ENCODE results near the gene FADD. TPM values are rescaled to one million over a fixed set of nuclear protein-coding genes. Genes with fewer than 3 reads are reported as not detected.

Gene FADD
- total and polyA plus RNA-seq, 11 donors, result 8.5 to 24.4 (median 10.2) TPM

DNA sequence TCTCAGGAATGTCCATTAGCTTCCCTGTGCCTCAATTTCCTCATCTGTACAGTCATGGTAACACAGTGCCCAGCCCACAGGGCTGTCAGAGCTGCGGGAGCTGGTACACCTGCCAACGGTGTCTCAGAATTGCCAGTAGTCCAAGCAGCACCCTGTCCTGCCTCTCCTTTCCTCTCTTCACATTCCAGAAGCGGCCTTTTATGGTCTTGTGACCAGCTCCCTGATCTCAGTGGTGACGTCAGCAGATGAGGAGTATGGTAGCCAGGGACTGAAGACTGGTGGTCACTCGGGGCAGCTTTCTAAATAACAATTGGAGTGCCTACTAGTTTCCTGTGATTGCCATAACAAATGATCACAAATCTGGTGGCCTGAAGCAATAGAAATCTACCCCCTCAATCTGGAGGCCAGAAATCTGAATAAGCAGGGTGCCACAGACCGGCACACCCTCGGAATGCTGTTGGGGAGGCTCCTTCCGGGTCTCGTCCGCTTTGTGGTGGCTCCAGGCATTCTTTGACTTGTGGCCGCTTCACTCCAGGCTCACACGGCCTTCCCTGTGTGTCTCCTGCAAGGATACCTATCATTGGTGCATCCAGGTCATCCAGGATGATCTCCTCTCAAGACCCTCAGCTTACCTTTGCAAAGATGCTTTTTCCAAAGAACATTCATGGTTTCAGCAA, 2.1 kb downstream of the FADD start:
- Histone ChIP-seq H3K4me1 (peaks cover 10 to 43% (median 21%) of the 10 kb centered on the region in 12 donors), H3K9me3 (no peaks in the 10 kb centered on the region), H3K27me3 (no peaks in the 10 kb centered on the region), H3K27ac (peak overlapping the region in 5 of 12 donors; percentile 93 to 98 (median 96)), H3K36me3 (peaks cover 0 to 48% (median 33%) of the 10 kb centered on the region in 9 donors), H3K4me3 (peak overlapping the region in 5 of 12 donors; percentile 78 to 100 (median 84))
- TF ChIP-seq CTCF (IDR thresholded peaks at IDR 0.05) (no peak), POLR2A (IDR thresholded peaks at IDR 0.05) (no peak)
- 79 to 89% (median 85%) methylated on average over 12 of the region's 12 CpGs for WGBS, 4 donors
- DNase-seq, result no peak
- ATAC-seq, result no peak
- intact Hi-C loops (cut with DNase I), result no loop called here

DNA sequence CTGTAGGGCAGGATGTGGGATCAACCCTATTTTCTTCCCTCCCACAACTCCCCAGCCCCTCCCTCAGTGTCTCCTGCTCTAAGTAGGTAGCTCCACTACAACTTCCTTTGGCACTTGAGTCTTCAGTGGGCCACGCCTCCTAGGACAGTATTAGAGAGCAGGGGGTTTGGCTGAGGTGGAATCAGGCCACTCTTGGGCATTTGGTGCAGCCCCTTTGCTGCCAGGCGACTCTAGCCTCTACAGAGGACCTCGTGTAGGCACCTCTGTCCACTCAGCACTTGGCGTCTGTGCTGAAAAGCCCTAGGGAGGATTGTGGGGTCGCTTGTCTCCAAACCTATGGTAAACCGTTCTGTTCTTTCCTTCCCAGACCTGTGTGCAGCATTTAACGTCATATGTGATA, 2.7 kb downstream of the FADD start:
- no peaks in the 10 kb centered on the region for H3K27me3 ChIP-seq
- DNase-seq (no peak), ATAC-seq (no peak)
- no peaks in the 10 kb centered on the region for H3K9me3 ChIP-seq
- H3K4me3 ChIP-seq, result no peak overlapping the region
- intact Hi-C loops (cut with DNase I), result no loop called here
- WGBS, 4 donors, result 78 to 86% (median 80%) methylated on average over 7 of the region's 7 CpGs
- peaks cover 0 to 48% (median 33%) of the 10 kb centered on the region in 9 donors for H3K36me3 ChIP-seq
- no peak for TF ChIP-seq POLR2A (IDR thresholded peaks at IDR 0.05)
- TF ChIP-seq CTCF (IDR thresholded peaks at IDR 0.05), result no peak
- H3K4me1 ChIP-seq, result peaks cover 10 to 43% (median 21%) of the 10 kb centered on the region in 12 donors
- no peak overlapping the region for H3K27ac ChIP-seq

DNA sequence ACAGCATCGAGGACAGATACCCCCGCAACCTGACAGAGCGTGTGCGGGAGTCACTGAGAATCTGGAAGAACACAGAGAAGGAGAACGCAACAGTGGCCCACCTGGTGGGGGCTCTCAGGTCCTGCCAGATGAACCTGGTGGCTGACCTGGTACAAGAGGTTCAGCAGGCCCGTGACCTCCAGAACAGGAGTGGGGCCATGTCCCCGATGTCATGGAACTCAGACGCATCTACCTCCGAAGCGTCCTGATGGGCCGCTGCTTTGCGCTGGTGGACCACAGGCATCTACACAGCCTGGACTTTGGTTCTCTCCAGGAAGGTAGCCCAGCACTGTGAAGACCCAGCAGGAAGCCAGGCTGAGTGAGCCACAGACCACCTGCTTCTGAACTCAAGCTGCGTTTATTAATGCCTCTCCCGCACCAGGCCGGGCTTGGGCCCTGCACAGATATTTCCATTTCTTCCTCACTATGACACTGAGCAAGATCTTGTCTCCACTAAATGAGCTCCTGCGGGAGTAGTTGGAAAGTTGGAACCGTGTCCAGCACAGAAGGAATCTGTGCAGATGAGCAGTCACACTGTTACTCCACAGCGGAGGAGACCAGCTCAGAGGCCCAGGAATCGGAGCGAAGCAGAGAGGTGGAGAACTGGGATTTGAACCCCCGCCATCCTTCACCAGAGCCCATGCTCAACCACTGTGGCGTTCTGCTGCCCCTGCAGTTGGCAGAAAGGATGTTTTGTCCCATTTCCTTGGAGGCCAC, 3.3 kb downstream of the FADD start:
- DNase-seq (no peak), ATAC-seq (no peak)
- H3K27ac ChIP-seq, result no peak overlapping the region
- no peak overlapping the region for H3K4me3 ChIP-seq
- intact Hi-C loops (cut with DNase I), result no loop called here
- H3K27me3 ChIP-seq, result no peaks in the 10 kb centered on the region
- no peaks in the 10 kb centered on the region for H3K9me3 ChIP-seq
- 89 to 94% (median 93%) methylated on average over 16 to 22 of the region's 22 CpGs for WGBS, 4 donors
- H3K36me3 ChIP-seq, result peaks cover 0 to 48% (median 33%) of the 10 kb centered on the region in 9 donors
- no peak for TF ChIP-seq POLR2A (IDR thresholded peaks at IDR 0.05)
- no peak for TF ChIP-seq CTCF (IDR thresholded peaks at IDR 0.05)
- H3K4me1 ChIP-seq, result peaks cover 10 to 43% (median 21%) of the 10 kb centered on the region in 12 donors

DNA sequence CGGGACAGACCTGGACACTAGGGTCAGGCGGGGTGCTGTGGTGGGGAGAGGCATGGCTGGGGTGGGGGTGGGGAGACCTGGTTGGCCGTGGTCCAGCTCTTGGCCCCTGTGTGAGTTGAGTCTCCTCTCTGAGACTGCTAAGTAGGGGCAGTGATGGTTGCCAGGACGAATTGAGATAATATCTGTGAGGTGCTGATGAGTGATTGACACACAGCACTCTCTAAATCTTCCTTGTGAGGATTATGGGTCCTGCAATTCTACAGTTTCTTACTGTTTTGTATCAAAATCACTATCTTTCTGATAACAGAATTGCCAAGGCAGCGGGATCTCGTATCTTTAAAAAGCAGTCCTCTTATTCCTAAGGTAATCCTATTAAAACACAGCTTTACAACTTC, 3.9 kb downstream of the FADD start:
- Histone ChIP-seq H3K9me3 (no peaks in the 10 kb centered on the region), H3K27me3 (no peaks in the 10 kb centered on the region), H3K4me3 (no peak overlapping the region), H3K27ac (no peak overlapping the region), H3K4me1 (peaks cover 10 to 43% (median 21%) of the 10 kb centered on the region in 12 donors), H3K36me3 (peaks cover 0 to 48% (median 33%) of the 10 kb centered on the region in 9 donors)
- DNase-seq (no peak), ATAC-seq (no peak)
- WGBS, 4 donors, result 57 to 65% (median 59%) methylated on average over 6 of the region's 6 CpGs
- intact Hi-C loops (cut with DNase I), result no loop called here
- no peak for TF ChIP-seq CTCF (IDR thresholded peaks at IDR 0.05)
- TF ChIP-seq POLR2A (IDR thresholded peaks at IDR 0.05), result no peak
